Activated CD4-positive, alpha-beta T cell treated with anti-CD3 and anti-CD28 coated beads, Interleukin-2, amount 10 ng/mL, durations not matched to agents 24 days and 14 days (primary cell): ENCODE data around the gene SDR42E2. TPM values are rescaled to one million over a fixed set of nuclear protein-coding genes. Genes with fewer than 3 reads are reported as not detected.
A peak's percentile ranks its signal among the peaks of the same experiment; 100 is the strongest.
"Not testable (repeated sequence)": the region's sequence is repeated elsewhere in the genome, so short reads cannot be mapped to it uniquely, and the experiment has no call there.

Experiments
- DNase-seq: peaks from one replicate; pipeline ENCODE4 v3.0.0; 2022
- H3K27ac Mint-ChIP-seq: one replicate; pipeline ENCODE4 v1.8.0; 2022; ENCODE audit warnings: mild to moderate bottlenecking, mixed read lengths
- H3K27me3 Mint-ChIP-seq: one replicate; pipeline ENCODE4 v1.8.0; 2022; ENCODE audit warnings: mixed read lengths
- H3K36me3 Mint-ChIP-seq: one replicate; pipeline ENCODE4 v1.8.0; 2022; ENCODE audit warnings: low read depth, mild to moderate bottlenecking, mixed read lengths
- H3K4me1 Mint-ChIP-seq: one replicate; pipeline ENCODE4 v1.8.0; 2021; ENCODE audit warnings: mixed read lengths
- H3K4me3 Mint-ChIP-seq: one replicate; pipeline ENCODE4 v1.8.0; 2022; ENCODE audit warnings: mild to moderate bottlenecking, moderate library complexity, mixed read lengths
- H3K9me3 Mint-ChIP-seq: one replicate; pipeline ENCODE4 v1.8.0; 2021; ENCODE audit warnings: mixed read lengths
- intact Hi-C: fragments of 100-400 bp; cut with micrococcal nuclease; formaldehyde crosslinking; loops from one replicate; pipeline ENCODE4 v1.15.1; 2023
- total RNA-seq: library from RNA; stranded (reverse); gene quantifications from 2 replicates; pipeline ENCODE4 v1.2.3, GENCODE V29; 2022

Gene SDR42E2
- 0.07 TPM in 1 of 2 replicates, not detected in the other for total RNA-seq

DNA sequence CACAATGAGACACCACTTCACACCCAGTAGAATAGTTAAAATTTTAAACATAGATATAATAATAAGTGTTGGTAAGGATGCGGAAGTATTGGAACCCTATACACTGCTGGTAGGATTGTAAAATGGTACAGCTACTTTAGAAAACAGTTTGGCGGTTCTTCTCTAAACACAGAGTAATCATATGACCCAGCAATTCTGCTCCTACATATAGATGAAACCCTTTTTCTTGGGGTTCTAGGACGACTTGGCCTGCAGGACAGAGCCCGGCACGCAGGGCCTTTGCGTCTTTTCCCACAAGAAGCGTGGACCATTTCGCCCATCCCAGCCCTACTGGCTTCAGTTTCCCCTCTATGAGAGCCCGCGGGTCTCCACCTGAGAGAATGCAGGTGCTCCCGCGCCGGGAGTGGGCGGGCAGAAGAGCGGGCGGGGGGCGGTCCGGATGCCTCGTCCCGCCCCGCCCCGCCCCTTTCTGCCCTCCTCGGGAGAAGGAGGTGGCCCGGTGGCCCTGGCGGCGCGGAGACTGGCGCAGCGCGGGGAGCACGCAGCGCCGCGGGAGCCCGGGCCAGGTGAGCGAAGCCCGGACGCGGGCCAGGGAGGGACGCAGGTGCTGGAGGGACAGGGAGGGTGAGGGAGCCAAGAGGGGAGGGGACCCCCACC, at the start of gene SDR42E2:
Gene SDR42E2, plus strand, starts transcription at position 508 of the 657 bp plus-strand sequence. CDS start 3,077 bp downstream, outside the sequence.
- peak; percentile 67 for DNase-seq
- no peaks in the 10 kb centered on the region for H3K4me1 Mint-ChIP-seq
- no peak within 1 kb of the TSS for H3K27ac Mint-ChIP-seq
- intact Hi-C loops, result no loop called here
- H3K4me3 Mint-ChIP-seq, result no peak within 1 kb of the TSS
- peaks cover 25% of the 10 kb centered on the region for H3K27me3 Mint-ChIP-seq
- peaks cover 4% of the 10 kb centered on the region for H3K9me3 Mint-ChIP-seq
- no peaks in the 10 kb centered on the region for H3K36me3 Mint-ChIP-seq

DNA sequence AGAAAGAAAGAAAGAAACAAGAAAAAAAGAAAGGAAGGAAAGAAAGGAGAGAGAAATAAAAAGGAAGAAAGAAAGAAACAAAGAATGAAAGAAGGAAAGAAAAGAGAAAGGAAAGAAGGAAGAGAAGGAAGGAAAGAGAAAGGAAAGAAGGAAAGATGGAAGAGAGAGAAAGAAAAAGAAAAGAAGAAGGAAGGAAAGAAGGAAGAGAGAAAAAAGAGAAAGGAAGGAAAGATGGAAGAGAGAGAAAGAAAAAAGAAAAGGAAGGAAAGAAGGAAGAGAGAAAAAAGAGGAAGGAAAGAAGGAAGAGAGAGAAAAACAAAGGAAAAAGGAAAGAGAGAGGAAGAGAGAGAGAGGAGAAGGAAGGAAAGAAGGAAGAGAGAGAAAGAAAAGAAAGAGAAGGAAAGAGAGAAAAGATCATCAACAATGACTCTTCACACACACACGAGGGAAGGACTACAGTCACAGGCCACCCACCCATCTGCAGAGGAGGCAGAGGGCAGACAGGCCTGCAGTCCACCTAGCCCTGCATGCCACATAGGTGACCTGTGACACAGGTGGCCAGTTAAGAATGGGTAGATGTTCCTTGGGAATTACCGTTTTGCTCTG, 46.1 kb upstream of the SDR42E2 start:
- peaks cover 9% of the 10 kb centered on the region for H3K27me3 Mint-ChIP-seq

DNA sequence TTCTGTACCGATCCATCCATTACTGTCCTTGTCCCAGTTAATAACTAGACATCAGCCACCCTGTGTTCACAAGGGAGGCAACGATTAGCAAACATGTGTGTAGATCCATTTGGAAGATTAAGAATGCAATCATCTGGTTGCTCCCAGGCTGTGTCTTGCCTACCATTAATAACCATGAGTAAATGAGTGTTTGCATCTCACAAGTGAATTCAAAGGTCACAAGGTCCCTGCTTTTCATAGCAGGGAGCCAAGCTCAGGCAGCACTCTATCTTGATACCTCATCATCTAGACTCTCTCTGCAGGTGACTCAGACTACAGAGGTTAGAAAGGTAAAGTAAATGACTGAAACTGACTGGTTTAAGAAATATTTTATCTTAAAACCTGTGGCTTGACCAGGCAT, 44.7 kb upstream of the SDR42E2 start:
- Mint-ChIP-seq H3K27me3 (peaks cover 5% of the 10 kb centered on the region), H3K4me3 (no peak overlapping the region), H3K36me3 (no peaks in the 10 kb centered on the region), H3K4me1 (no peaks in the 10 kb centered on the region), H3K9me3 (no peaks in the 10 kb centered on the region), H3K27ac (no peak overlapping the region)
- intact Hi-C loops, result no loop called here
- DNase-seq, result no peak

More for the DNA sequence above, 46.1 kb upstream of the SDR42E2 start:
- peak overlapping the region; percentile 59 for H3K27ac Mint-ChIP-seq
- intact Hi-C loops, result no loop called here
- H3K4me3 Mint-ChIP-seq, result no peak overlapping the region
- no peak for DNase-seq
- H3K4me1 Mint-ChIP-seq, result no peaks in the 10 kb centered on the region
- H3K36me3 Mint-ChIP-seq, result no peaks in the 10 kb centered on the region
- no peaks in the 10 kb centered on the region for H3K9me3 Mint-ChIP-seq

DNA sequence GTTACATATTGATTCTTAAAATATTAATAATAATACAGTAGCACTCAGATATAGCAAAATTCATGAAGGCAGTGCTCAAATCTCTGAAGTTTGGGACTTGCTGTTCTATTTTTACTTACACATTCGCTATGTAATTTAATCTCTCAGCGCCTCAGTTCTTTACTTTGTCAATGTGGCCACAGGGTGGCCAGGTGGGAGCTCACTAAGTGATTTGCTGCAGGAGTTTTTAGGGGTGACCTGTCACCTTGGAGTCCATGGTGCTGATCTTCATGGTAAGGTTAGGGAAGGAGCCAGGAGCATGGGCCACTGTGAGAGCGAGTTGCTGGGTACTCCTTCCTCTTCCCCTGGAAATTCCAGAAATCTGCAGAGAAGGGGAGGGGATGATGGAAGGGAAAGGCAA, 41.9 kb upstream of the SDR42E2 start:
- intact Hi-C loops, result no loop called here
- Mint-ChIP-seq H3K9me3 (no peaks in the 10 kb centered on the region), H3K4me3 (no peak overlapping the region)

DNA sequence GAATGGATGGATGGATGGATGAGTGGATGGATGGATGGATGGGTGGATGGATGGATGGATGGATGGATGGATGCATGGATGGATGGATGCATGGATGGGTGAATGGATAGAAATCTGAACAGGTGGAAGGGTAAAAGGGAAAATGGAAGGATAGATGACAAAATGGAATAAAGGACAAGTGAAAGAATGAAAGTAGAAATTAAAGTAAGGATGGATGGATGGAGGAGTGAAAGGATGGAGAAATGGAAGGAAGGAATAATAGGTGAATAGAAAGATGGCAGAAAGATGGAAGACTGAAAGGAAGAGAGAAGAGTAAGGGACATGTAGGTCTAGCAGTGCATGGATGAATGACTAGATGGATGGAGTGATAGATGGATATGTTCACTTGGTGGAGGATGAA, 40.1 kb upstream of the SDR42E2 start:
- Mint-ChIP-seq H3K9me3 (no peaks in the 10 kb centered on the region), H3K36me3 (no peaks in the 10 kb centered on the region), H3K4me3 (no peak overlapping the region), H3K27ac (no peak overlapping the region), H3K27me3 (peaks cover 5% of the 10 kb centered on the region), H3K4me1 (no peaks in the 10 kb centered on the region)
- DNase-seq, result no peak
- intact Hi-C loops, result no loop called here

More for the DNA sequence above, 41.9 kb upstream of the SDR42E2 start:
- Mint-ChIP-seq H3K27ac (no peak overlapping the region), H3K36me3 (no peaks in the 10 kb centered on the region), H3K4me1 (no peaks in the 10 kb centered on the region), H3K27me3 (peaks cover 5% of the 10 kb centered on the region)
- no peak for DNase-seq

DNA sequence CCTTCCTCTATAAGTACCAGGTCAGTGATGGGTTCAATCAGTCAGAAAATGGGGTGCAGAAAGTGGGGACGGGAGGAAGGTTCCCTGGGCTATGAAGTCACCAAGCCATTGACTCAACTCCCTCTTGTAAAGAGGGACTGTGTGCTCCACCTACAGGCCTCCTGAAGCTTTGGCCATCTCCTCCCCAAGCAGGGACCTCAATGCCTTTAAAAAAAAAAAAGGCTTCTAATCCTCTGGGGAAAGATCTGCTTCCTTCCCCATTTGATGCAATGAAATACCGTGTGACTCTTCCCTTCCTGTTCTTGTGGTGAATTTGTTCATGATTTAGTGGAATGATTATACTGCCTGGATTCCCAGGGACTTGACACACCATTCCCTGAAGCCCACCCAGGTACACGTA, 39.2 kb upstream of the SDR42E2 start:
- Mint-ChIP-seq H3K27me3 (peaks cover 11% of the 10 kb centered on the region), H3K4me1 (no peaks in the 10 kb centered on the region), H3K36me3 (no peaks in the 10 kb centered on the region), H3K9me3 (peaks cover 5% of the 10 kb centered on the region), H3K27ac (no peak overlapping the region), H3K4me3 (no peak overlapping the region)
- DNase-seq, result no peak
- intact Hi-C loops, result no loop called here

DNA sequence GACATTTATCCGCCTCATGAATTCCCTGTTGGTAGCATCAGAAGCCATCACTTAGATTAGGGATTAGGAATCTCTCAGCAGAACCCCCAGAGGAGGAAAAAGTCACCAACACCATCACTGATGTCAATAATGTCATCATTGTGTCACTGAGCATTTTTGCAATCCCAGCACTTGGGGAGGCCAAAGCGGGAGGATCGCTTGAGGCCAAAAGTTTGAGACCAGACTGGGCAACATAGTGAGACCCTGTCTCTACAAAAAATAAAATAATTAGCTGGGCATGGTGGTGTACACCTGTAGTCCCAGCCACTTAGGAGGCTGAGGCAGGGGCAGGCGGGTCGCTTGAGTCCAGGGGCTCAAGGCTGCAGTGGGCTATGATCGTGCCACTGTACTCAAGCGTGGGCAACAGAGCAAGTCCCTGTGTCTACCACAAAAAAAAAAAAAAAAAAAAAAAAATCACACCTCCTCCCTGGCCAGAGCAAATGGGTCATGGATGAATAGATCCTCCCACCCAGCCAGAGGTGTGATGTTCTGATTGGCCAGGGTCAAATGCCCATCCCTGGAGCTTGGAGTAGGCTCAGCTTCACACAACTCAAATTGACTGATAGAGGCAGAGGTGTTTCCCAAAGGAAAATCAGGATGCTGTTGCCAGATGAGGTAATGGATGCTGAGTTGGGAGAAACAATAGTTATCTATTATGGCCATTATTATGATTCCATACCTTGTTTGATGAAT, 38.4 kb upstream of the SDR42E2 start:
- no peaks in the 10 kb centered on the region for H3K36me3 Mint-ChIP-seq
- intact Hi-C loops, result no loop called here
- no peaks in the 10 kb centered on the region for H3K4me1 Mint-ChIP-seq
- H3K27ac Mint-ChIP-seq, result no peak overlapping the region
- H3K4me3 Mint-ChIP-seq, result no peak overlapping the region
- no peak for DNase-seq
- H3K9me3 Mint-ChIP-seq, result peaks cover 5% of the 10 kb centered on the region
- peaks cover 11% of the 10 kb centered on the region for H3K27me3 Mint-ChIP-seq

DNA sequence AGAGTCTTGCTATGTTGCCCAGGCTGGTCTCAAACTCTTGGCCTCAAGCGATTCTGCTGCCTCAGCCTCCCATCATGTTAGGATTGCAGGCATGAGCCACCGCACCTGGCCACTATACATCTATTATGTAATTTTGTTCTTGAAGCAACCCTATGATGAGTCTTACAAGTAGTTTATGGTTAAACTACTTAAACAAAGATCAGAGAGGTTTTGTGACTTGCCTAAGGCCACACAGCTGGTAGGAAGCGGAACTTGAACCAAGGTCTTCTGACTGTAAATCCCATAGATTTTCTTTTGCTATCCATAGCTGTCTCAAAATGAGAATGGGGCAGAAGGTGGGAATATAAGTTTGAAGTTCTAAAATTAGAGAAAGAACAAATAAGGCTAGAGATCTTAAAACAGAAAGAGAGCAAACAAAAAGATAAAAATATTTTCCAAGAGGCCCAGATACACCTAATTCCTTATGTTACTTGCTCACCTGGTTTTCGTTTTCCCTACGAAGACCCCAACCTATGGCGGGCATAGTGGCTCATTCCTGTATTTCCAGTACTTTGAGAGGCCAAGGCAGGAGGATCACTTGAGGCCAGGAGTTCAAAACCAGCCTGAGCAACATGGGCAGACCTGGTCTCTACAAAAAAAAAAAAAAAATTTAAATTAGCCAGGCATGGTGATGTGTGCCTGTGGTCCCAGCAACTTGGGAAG, 37.6 kb upstream of the SDR42E2 start:
- Mint-ChIP-seq H3K4me3 (no peak overlapping the region), H3K36me3 (no peaks in the 10 kb centered on the region), H3K27me3 (peaks cover 13% of the 10 kb centered on the region), H3K4me1 (no peaks in the 10 kb centered on the region), H3K9me3 (peaks cover 5% of the 10 kb centered on the region), H3K27ac (no peak overlapping the region)
- no peak for DNase-seq
- intact Hi-C loops, result no loop called here

DNA sequence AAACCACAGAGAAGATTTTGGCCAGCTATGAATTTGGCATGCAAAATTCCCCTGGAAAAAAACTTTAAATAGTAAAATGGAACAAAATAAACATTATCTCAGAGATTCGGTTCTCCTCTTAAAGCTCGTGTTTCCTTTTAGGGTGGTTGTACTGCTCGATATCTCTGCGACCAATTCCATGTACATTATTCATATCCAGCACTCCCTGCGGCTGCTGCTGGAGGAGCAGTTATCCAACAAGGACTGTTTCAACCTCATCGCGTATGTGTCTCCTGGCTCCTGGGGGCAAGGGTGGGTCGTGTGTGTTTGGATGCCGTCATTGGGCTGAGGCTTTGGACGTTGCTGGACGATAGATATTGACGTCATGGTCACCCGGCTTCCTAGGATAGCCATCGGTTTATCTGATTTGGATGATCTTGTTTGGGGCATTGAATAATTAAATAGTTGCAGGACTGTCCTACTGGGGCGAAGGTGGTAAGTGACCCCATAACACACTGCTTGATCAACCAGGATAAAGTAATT, 36.2 kb upstream of the SDR42E2 start:
- H3K9me3 Mint-ChIP-seq, result peaks cover 5% of the 10 kb centered on the region
- no peak overlapping the region for H3K27ac Mint-ChIP-seq
- DNase-seq, result no peak
- H3K27me3 Mint-ChIP-seq, result peaks cover 10% of the 10 kb centered on the region
- intact Hi-C loops, result no loop called here
- H3K4me1 Mint-ChIP-seq, result no peaks in the 10 kb centered on the region
- H3K4me3 Mint-ChIP-seq, result no peak overlapping the region
- H3K36me3 Mint-ChIP-seq, result no peaks in the 10 kb centered on the region

DNA sequence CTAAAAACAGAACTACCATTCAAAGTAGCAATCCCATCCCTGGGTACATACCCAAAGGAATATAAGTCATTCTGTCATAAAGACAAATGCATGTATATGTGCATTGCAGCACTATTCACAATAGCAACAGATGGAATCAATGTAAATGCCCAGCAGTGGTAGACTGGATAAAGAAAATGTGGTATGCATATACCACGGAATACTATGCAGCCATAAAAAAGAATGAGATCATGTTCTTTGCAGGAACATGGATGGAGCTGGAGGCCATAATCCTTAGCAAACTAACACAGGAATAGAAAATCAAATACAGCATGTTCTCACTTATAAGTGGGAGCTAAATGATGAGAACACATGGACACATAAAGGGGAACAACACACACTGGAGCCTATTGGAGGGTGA, 33.8 kb upstream of the SDR42E2 start:
- intact Hi-C loops, H3K27me3 Mint-ChIP-seq: not testable (repeated sequence)

DNA sequence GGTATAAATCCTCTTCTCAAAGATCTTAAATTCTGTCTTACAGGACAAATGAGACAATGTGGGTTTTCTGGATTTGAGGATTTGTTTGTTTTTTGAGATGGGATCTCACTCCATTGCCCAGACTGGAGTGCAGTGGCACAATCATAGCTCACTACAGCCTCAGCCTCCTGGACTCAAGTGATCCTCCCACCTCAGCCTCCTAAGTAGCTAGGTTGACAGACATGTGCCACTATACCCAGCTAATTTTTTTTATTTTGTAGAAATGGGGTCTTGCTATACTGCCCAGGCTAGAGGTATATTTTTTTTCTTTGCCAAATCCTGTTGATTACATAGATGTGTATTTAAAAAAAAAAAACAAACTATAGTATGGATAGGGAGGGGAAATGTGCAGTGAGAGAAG, 31.8 kb upstream of the SDR42E2 start:
- intact Hi-C loops, result no loop called here
- Mint-ChIP-seq H3K4me3 (no peak overlapping the region), H3K36me3 (no peaks in the 10 kb centered on the region)

More for the DNA sequence above, 33.8 kb upstream of the SDR42E2 start:
- not testable (repeated sequence) for H3K4me3 Mint-ChIP-seq, DNase-seq, H3K36me3 Mint-ChIP-seq, H3K9me3 Mint-ChIP-seq, H3K4me1 Mint-ChIP-seq, H3K27ac Mint-ChIP-seq

DNA sequence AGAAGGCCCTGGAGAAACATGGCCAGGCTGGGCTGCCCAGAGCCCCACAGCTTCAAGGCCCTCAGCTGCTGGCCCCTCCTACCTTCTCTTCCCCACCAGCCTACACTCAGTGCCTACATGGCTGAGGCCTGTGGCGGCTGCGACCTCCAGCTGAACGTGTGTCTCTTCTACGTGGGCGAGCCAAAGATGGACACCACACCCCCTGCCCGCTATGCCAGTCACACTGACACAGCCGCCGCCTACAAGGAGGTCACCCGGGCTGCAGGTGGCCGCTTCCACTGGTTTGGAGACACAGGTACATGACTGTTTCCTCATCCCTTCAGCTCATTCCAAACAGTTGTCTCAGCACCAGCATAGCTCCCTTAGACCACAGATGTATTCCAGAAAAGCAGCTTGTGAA, 29.5 kb upstream of the SDR42E2 start:
- H3K4me1 Mint-ChIP-seq, result no peaks in the 10 kb centered on the region
- H3K4me3 Mint-ChIP-seq, result no peak overlapping the region
- no peak for DNase-seq
- intact Hi-C loops, result no loop called here
- peaks cover 7% of the 10 kb centered on the region for H3K27me3 Mint-ChIP-seq
- no peaks in the 10 kb centered on the region for H3K36me3 Mint-ChIP-seq
- peaks cover 4% of the 10 kb centered on the region for H3K9me3 Mint-ChIP-seq
- H3K27ac Mint-ChIP-seq, result no peak overlapping the region

More for the DNA sequence above, 31.8 kb upstream of the SDR42E2 start:
- H3K9me3 Mint-ChIP-seq, result peaks cover 5% of the 10 kb centered on the region
- DNase-seq, result no peak
- H3K27me3 Mint-ChIP-seq, result peaks cover 7% of the 10 kb centered on the region
- no peaks in the 10 kb centered on the region for H3K4me1 Mint-ChIP-seq
- no peak overlapping the region for H3K27ac Mint-ChIP-seq

DNA sequence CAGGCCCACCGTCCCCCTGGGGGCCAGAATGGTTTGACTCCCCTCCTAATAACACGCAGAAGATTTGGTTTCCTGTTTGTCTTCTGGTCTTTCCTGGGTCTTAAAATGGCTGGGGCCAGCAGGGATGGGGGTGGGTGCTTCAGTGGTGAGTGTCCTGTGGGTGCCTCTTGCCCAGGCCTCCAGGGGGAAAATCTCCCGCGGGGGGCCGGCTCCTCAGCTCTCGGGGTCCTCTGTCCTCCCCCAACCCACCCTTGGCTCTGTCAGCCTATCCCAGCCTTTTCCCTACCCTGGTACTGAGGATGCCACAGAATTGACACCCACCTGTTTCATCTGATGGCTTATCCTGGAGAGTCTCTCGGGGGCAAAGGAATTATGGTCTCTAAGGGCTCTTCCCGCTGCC, 23.8 kb upstream of the SDR42E2 start:
- no peak overlapping the region for H3K27ac Mint-ChIP-seq
- no peak overlapping the region for H3K4me3 Mint-ChIP-seq
- H3K4me1 Mint-ChIP-seq, result no peaks in the 10 kb centered on the region
- peaks cover 6% of the 10 kb centered on the region for H3K27me3 Mint-ChIP-seq
- no peaks in the 10 kb centered on the region for H3K36me3 Mint-ChIP-seq
- intact Hi-C loops, result no loop called here
- no peaks in the 10 kb centered on the region for H3K9me3 Mint-ChIP-seq
- no peak for DNase-seq

DNA sequence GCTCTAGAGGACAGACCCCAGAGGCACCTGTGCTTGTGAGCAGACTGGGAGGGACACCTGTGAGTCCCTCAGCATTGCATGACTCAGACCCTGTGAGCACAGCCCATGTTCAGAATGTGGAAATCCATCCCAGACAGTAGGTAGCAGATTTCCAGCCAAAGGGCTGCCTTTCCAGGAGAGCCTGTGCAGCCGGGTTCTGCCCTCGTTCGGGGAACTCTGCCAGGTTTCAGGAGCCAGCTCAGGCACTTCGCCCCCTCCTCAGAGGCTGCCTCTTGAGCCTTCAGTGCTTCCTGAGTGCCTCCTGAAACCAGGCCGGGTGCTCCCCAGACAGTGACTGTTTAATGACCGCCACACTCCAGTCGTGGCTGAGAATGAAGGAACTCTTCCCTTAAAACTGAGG, 23.3 kb upstream of the SDR42E2 start:
- intact Hi-C loops, result no loop called here
- Mint-ChIP-seq H3K27ac (no peak overlapping the region), H3K27me3 (peaks cover 6% of the 10 kb centered on the region), H3K4me1 (no peaks in the 10 kb centered on the region), H3K4me3 (no peak overlapping the region), H3K36me3 (no peaks in the 10 kb centered on the region), H3K9me3 (no peaks in the 10 kb centered on the region)
- no peak for DNase-seq
